Esophagus (tissue), 2 donors: ENCODE results near the gene SLC35B2. TPM values are rescaled to one million over a fixed set of nuclear protein-coding genes. Genes with fewer than 3 reads are reported as not detected.

Experiments used
- H3K27ac ChIP-seq, 2 donors: one replicate each; pipeline ENCODE4 v1.5.1; 2013; ENCODE audit warnings: low read depth in 2 of 2, mild to moderate bottlenecking in 2 of 2, inconsistent platforms in 1 of 2, low read length in 1 of 2, moderate library complexity in 1 of 2
- H3K27me3 ChIP-seq, 2 donors: one replicate each; pipeline ENCODE4 v1.6.1; 2013; ENCODE audit warnings: low read length in 2 of 2, control low read depth in 1 of 2, mild to moderate bottlenecking in 1 of 2; ENCODE audit not compliant: insufficient read depth in 2 of 2, control insufficient read depth in 1 of 2
- H3K36me3 ChIP-seq, 2 donors: one replicate each; pipeline ENCODE4 v1.6.1; 2013; ENCODE audit warnings: low read length in 1 of 2; ENCODE audit not compliant: control insufficient read depth in 2 of 2, insufficient read depth in 2 of 2
- H3K4me1 ChIP-seq, 2 donors: one replicate each; pipeline ENCODE4 v1.6.1; 2013; ENCODE audit warnings: low read length in 1 of 2; ENCODE audit not compliant: control insufficient read depth in 2 of 2, insufficient read depth in 2 of 2
- H3K4me3 ChIP-seq, 2 donors: one replicate each; pipeline ENCODE4 v1.5.1; 2013; ENCODE audit warnings: low read length in 2 of 2, mild to moderate bottlenecking in 2 of 2, low read depth in 1 of 2, moderate library complexity in 1 of 2
- H3K9me3 ChIP-seq, 2 donors: one replicate each; pipeline ENCODE4 v1.6.1; 2013; ENCODE audit warnings: mild to moderate bottlenecking in 2 of 2, low read depth in 1 of 2, low read length in 1 of 2, moderate library complexity in 1 of 2; ENCODE audit not compliant: control insufficient read depth in 2 of 2, insufficient read depth in 1 of 2
- WGBS, 2 donors: extraction: QIAGEN DNeasy Blood & Tissue Kit; methylation state at CpG; one replicate each; pipeline ENCODE4 v1.1.7; 2013; 5-methylcytosine and 5-hydroxymethylcytosine counted together
- polyA plus RNA-seq, 2 donors: library from polyadenylated mRNA; stranded (reverse); fragments of 200-250 nt; gene quantifications; one replicate each; pipeline ENCODE4 v1.2.3, GENCODE V29; 2013
- donor health status: healthy with polysubstance abuse.
- donor health status: Bipolar disorder and iron deficiency.

The SLC35B2 gene
- polyA plus RNA-seq, 2 donors, result 4.3 to 13.0 TPM

GRCh38 chr6:44300292-44300823, 43.0 kb upstream of the SLC35B2 start:
- Histone ChIP-seq H3K27me3 (peaks cover 0 to 8% of the 10 kb centered on the region in 2 donors), H3K4me1 (peaks cover 10 to 11% of the 10 kb centered on the region in 2 donors), H3K4me3 (no peak overlapping the region), H3K36me3 (peaks cover 15 to 50% of the 10 kb centered on the region in 2 donors), H3K27ac (no peak overlapping the region), H3K9me3 (no peaks in the 10 kb centered on the region)
- 85 to 88% methylated on average over 7 of the region's 7 CpGs for WGBS, 2 donors

GRCh38 chr6:44298864-44299263, 41.5 kb upstream of the SLC35B2 start:
- Histone ChIP-seq H3K27me3 (peaks cover 0 to 11% of the 10 kb centered on the region in 2 donors), H3K36me3 (peaks cover 15 to 36% of the 10 kb centered on the region in 2 donors), H3K4me1 (peaks cover 11 to 13% of the 10 kb centered on the region in 2 donors), H3K9me3 (no peaks in the 10 kb centered on the region), H3K27ac (no peak overlapping the region), H3K4me3 (no peak overlapping the region)
- WGBS, 2 donors, result 80 to 86% methylated on average over 3 of the region's 3 CpGs

GRCh38 chr6:44298055-44298803, 40.9 kb upstream of the SLC35B2 start:
- 37 to 39% methylated on average over 20 of the region's 20 CpGs for WGBS, 2 donors
- Histone ChIP-seq H3K4me3 (peak overlapping the region in 1 of 2 donors; percentile 43), H3K4me1 (peaks cover 11 to 13% of the 10 kb centered on the region in 2 donors), H3K27ac (no peak overlapping the region), H3K27me3 (peaks cover 0 to 11% of the 10 kb centered on the region in 2 donors), H3K36me3 (peaks cover 15 to 30% of the 10 kb centered on the region in 2 donors), H3K9me3 (no peaks in the 10 kb centered on the region)

GRCh38 chr6:44297063-44298038, 40.0 kb upstream of the SLC35B2 start:
- Histone ChIP-seq H3K36me3 (peaks cover 14 to 21% of the 10 kb centered on the region in 2 donors), H3K4me3 (peak overlapping the region; percentile 23 to 43), H3K27ac (no peak overlapping the region), H3K9me3 (no peaks in the 10 kb centered on the region), H3K4me1 (peaks cover 11 to 13% of the 10 kb centered on the region in 2 donors), H3K27me3 (peaks cover 0 to 11% of the 10 kb centered on the region in 2 donors)
- WGBS, 2 donors, result 0 to 1% methylated on average over 80 to 86 of the region's 86 CpGs

- H3K4me1 ChIP-seq, result peaks cover 13 to 14% of the 10 kb centered on the region in 2 donors
- no peaks in the 10 kb centered on the region for H3K9me3 ChIP-seq
- 55 to 62% methylated on average over 7 of the region's 7 CpGs for WGBS, 2 donors
- no peak overlapping the region for H3K27ac ChIP-seq
- peaks cover 0 to under 1% of the 10 kb centered on the region in 2 donors for H3K36me3 ChIP-seq
- H3K4me3 ChIP-seq, result no peak overlapping the region
- peaks cover 0 to 12% of the 10 kb centered on the region in 2 donors for H3K27me3 ChIP-seq
These were observed 37.8 kb upstream of the SLC35B2 start for GRCh38 chr6:44294832-44295791.

GRCh38 chr6:44292661-44293365, 35.5 kb upstream of the SLC35B2 start:
- H3K27me3 ChIP-seq, result peaks cover 0 to 12% of the 10 kb centered on the region in 2 donors
- no peaks in the 10 kb centered on the region for H3K36me3 ChIP-seq
- no peak overlapping the region for H3K27ac ChIP-seq
- no peak overlapping the region for H3K4me3 ChIP-seq
- peaks cover 10 to 13% of the 10 kb centered on the region in 2 donors for H3K4me1 ChIP-seq
- 81 to 84% methylated on average over 4 of the region's 4 CpGs for WGBS, 2 donors
- no peaks in the 10 kb centered on the region for H3K9me3 ChIP-seq

- H3K4me1 ChIP-seq, result peaks cover 3 to 4% of the 10 kb centered on the region in 2 donors
- H3K27ac ChIP-seq, result no peak overlapping the region
- 72 to 73% methylated on average over 4 of the region's 4 CpGs for WGBS, 2 donors
- no peaks in the 10 kb centered on the region for H3K9me3 ChIP-seq
- no peaks in the 10 kb centered on the region for H3K36me3 ChIP-seq
- H3K27me3 ChIP-seq, result peaks cover 0 to 6% of the 10 kb centered on the region in 2 donors
- H3K4me3 ChIP-seq, result no peak overlapping the region
These were observed 34.5 kb upstream of the SLC35B2 start for GRCh38 chr6:44291841-44292240.

- no peak overlapping the region for H3K27ac ChIP-seq
- H3K4me1 ChIP-seq, result peaks cover 0 to 3% of the 10 kb centered on the region in 2 donors
- WGBS, 2 donors, result 41 to 51% methylated on average over 7 of the region's 7 CpGs
- H3K9me3 ChIP-seq, result no peaks in the 10 kb centered on the region
- no peak overlapping the region for H3K4me3 ChIP-seq
- H3K36me3 ChIP-seq, result no peaks in the 10 kb centered on the region
- peaks cover 0 to 2% of the 10 kb centered on the region in 2 donors for H3K27me3 ChIP-seq
These were observed 32.5 kb upstream of the SLC35B2 start for GRCh38 chr6:44289726-44290260.
